ENCODE measurements around the gene MAGI1.

- TF ChIP-seq CTCF (conservative IDR thresholded peaks at IDR 0.05; ENCODE audit: low read length) = no peak
- TF ChIP-seq EZH2phosphoT487 (IDR thresholded peaks at IDR 0.05; ENCODE audit: borderline replicate concordance) = no peak
Measured at GRCh38 chr3:65617209-65617608, 421.5 kb downstream of the MAGI1 start.

All from Loucy (cell line).